ENCODE measurements around the gene RXRA.

DNA sequence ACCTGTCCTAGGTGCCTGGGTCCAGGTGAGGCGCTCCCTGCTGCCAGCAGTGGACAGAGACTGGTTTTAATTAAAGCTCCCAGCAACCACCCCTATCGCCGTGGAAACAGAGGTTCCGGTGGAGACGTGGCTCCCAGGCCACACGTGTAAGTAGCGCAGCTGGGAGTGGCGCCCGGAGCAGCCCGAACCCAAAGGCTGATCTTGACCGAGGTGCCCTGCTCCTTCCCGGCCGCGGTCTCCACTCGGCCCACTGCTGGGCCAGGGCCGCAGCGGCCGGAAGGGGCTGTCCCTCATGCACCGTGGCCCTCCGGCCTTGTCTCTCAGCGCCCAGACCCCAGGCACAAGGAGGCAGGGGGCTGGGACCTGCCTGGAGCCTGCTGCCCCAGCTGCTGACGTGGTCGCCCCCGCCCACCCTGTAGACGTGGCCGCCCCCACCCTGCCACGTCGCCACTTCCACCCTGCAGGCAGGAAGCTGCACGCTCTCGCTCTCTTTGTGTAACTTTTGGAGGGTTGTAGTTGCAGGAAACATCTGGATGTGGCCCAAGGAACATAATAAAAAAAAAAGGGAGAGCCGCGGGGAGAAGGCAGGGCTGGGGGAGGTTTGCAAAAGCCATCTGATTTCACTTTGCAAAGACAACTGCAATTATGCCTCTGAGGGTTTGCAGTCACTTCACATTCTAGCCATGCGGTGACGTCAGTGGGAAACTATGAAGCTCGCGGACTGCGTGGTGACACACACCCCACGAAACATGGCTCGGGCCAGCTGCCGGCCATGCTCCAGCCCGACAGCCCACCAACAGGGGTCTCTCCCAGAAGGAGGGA, 129.9 kb downstream of the RXRA start:
- TF ChIP-seq MXI1 (IDR thresholded peaks at IDR 0.05; ENCODE audit: borderline replicate concordance, low read depth, low read length) (peak; percentile 45; the same call in 1 of the 2 replicates), RCOR1 (IDR thresholded peaks at IDR 0.05; ENCODE audit: insufficient replicate concordance, low read length) (no peak), POLR2A (IDR thresholded peaks at IDR 0.05; ENCODE audit: low read depth, low read length) (peak; percentile 62; the same call in 1 of the 2 replicates)
- TF ChIP-seq, protein P1, sequence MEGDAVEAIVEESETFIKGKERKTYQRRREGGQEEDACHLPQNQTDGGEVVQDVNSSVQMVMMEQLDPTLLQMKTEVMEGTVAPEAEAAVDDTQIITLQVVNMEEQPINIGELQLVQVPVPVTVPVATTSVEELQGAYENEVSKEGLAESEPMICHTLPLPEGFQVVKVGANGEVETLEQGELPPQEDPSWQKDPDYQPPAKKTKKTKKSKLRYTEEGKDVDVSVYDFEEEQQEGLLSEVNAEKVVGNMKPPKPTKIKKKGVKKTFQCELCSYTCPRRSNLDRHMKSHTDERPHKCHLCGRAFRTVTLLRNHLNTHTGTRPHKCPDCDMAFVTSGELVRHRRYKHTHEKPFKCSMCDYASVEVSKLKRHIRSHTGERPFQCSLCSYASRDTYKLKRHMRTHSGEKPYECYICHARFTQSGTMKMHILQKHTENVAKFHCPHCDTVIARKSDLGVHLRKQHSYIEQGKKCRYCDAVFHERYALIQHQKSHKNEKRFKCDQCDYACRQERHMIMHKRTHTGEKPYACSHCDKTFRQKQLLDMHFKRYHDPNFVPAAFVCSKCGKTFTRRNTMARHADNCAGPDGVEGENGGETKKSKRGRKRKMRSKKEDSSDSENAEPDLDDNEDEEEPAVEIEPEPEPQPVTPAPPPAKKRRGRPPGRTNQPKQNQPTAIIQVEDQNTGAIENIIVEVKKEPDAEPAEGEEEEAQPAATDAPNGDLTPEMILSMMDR (conservative IDR thresholded peaks at IDR 0.05; ENCODE audit: low read depth, low read length), result no peak; the same call in 1 of the 2 replicates
